Measurements from ENCODE around the gene APOC3.
A peak's percentile ranks its signal among the peaks of the same experiment; 100 is the strongest.

The APOC3 gene

GRCh38 chr11:116791002-116791812, 38.5 kb upstream of the APOC3 start:
- Histone ChIP-seq H3K4me1 (ENCODE audit: control insufficient read depth in 2 of 2, insufficient read depth in 2 of 2, low read length in 2 of 2) (peaks cover 11 to 15% of the 10 kb centered on the region in 2 donors), H3K9me3 (ENCODE audit: control insufficient read depth in 2 of 2, low read length in 2 of 2) (no peaks in the 10 kb centered on the region), H3K36me3 (ENCODE audit: control insufficient read depth in 2 of 2, insufficient read depth in 2 of 2, low read length in 2 of 2) (peaks cover 0 to 3% of the 10 kb centered on the region in 2 donors), H3K9ac (ENCODE audit: low read depth in 1 of 2, low read length in 2 of 2) (no peak overlapping the region), H3K4me3 (ENCODE audit: low read length in 2 of 2) (peak overlapping the region in 1 of 2 donors; percentile 15), H3K27ac (ENCODE audit: low read depth in 2 of 2, low read length in 2 of 2) (no peak overlapping the region), H3K27me3 (ENCODE audit: control insufficient read depth in 2 of 2, insufficient read depth in 2 of 2, low read length in 2 of 2) (peaks cover 0 to 3% of the 10 kb centered on the region in 2 donors)

DNA sequence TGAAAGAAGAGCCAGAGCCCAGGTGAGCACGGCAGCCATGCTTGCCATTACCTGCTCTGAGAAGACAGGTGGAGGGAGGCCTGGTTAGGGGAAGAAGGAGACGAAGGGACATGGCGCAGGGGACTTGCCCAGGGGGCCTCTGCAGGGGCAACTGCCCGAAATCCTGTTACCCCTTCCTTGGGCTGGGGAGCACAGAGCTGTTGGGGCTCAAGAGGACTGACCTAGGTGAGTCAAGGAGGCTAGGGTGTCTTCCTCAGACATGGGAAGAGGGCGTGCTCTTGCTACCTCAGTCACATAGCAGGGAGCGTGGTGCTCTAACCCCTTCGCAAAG, 37.9 kb upstream of the APOC3 start, which contains the start of gene APOA5:
Gene APOA5 (minus strand): TSS at position 67 of the 331 bp plus-strand sequence. CDS start 19 bp downstream, at position 48.
- Histone ChIP-seq H3K4me1 (ENCODE audit: control insufficient read depth in 2 of 2, insufficient read depth in 2 of 2, low read length in 2 of 2) (peaks cover 10 to 13% of the 10 kb centered on the region in 2 donors), H3K9me3 (ENCODE audit: control insufficient read depth in 2 of 2, low read length in 2 of 2) (no peaks in the 10 kb centered on the region), H3K36me3 (ENCODE audit: control insufficient read depth in 2 of 2, insufficient read depth in 2 of 2, low read length in 2 of 2) (no peaks in the 10 kb centered on the region), H3K27me3 (ENCODE audit: control insufficient read depth in 2 of 2, insufficient read depth in 2 of 2, low read length in 2 of 2) (peaks cover 0 to 3% of the 10 kb centered on the region in 2 donors), H3K4me3 (ENCODE audit: low read length in 2 of 2) (peak within 1 kb of the TSS in 1 of 2 donors; percentile 15), H3K27ac (ENCODE audit: low read depth in 2 of 2, low read length in 2 of 2) (no peak within 1 kb of the TSS), H3K9ac (ENCODE audit: low read depth in 1 of 2, low read length in 2 of 2) (no peak within 1 kb of the TSS)

- Histone ChIP-seq H3K4me1 (ENCODE audit: control insufficient read depth in 2 of 2, insufficient read depth in 2 of 2, low read length in 2 of 2) (peaks cover 4 to 9% of the 10 kb centered on the region in 2 donors), H3K27ac (ENCODE audit: low read depth in 2 of 2, low read length in 2 of 2) (no peak overlapping the region), H3K4me3 (ENCODE audit: low read length in 2 of 2) (no peak overlapping the region), H3K9ac (ENCODE audit: low read depth in 1 of 2, low read length in 2 of 2) (no peak overlapping the region), H3K36me3 (ENCODE audit: control insufficient read depth in 2 of 2, insufficient read depth in 2 of 2, low read length in 2 of 2) (no peaks in the 10 kb centered on the region), H3K27me3 (ENCODE audit: control insufficient read depth in 2 of 2, insufficient read depth in 2 of 2, low read length in 2 of 2) (peaks cover 0 to 3% of the 10 kb centered on the region in 2 donors), H3K9me3 (ENCODE audit: control insufficient read depth in 2 of 2, low read length in 2 of 2) (no peaks in the 10 kb centered on the region)
Observed at GRCh38 chr11:116792144-116792868, 37.4 kb upstream of the APOC3 start.

- Histone ChIP-seq H3K9me3 (ENCODE audit: control insufficient read depth in 2 of 2, low read length in 2 of 2) (no peaks in the 10 kb centered on the region), H3K4me1 (ENCODE audit: control insufficient read depth in 2 of 2, insufficient read depth in 2 of 2, low read length in 2 of 2) (peaks cover 3 to 9% of the 10 kb centered on the region in 2 donors), H3K36me3 (ENCODE audit: control insufficient read depth in 2 of 2, insufficient read depth in 2 of 2, low read length in 2 of 2) (no peaks in the 10 kb centered on the region), H3K27ac (ENCODE audit: low read depth in 2 of 2, low read length in 2 of 2) (no peak overlapping the region), H3K27me3 (ENCODE audit: control insufficient read depth in 2 of 2, insufficient read depth in 2 of 2, low read length in 2 of 2) (peaks cover 0 to 3% of the 10 kb centered on the region in 2 donors), H3K9ac (ENCODE audit: low read depth in 1 of 2, low read length in 2 of 2) (no peak overlapping the region), H3K4me3 (ENCODE audit: low read length in 2 of 2) (no peak overlapping the region)
Observed at GRCh38 chr11:116792869-116793771, 36.6 kb upstream of the APOC3 start.

- Histone ChIP-seq H3K4me1 (ENCODE audit: control insufficient read depth in 2 of 2, insufficient read depth in 2 of 2, low read length in 2 of 2) (peaks cover 0 to 3% of the 10 kb centered on the region in 2 donors), H3K9ac (ENCODE audit: low read depth in 1 of 2, low read length in 2 of 2) (no peak overlapping the region), H3K4me3 (ENCODE audit: low read length in 2 of 2) (no peak overlapping the region)
Observed at GRCh38 chr11:116793772-116794097, 36.0 kb upstream of the APOC3 start.

GRCh38 chr11:116794851-116795250, 34.9 kb upstream of the APOC3 start:
- peaks cover 0 to 3% of the 10 kb centered on the region in 2 donors for H3K4me1 ChIP-seq (ENCODE audit: control insufficient read depth in 2 of 2, insufficient read depth in 2 of 2, low read length in 2 of 2)
- H3K27ac ChIP-seq (ENCODE audit: low read depth in 2 of 2, low read length in 2 of 2): no peak overlapping the region
- no peak overlapping the region for H3K9ac ChIP-seq (ENCODE audit: low read depth in 1 of 2, low read length in 2 of 2)
- H3K4me3 ChIP-seq (ENCODE audit: low read length in 2 of 2): no peak overlapping the region
- H3K27me3 ChIP-seq (ENCODE audit: control insufficient read depth in 2 of 2, insufficient read depth in 2 of 2, low read length in 2 of 2): no peaks in the 10 kb centered on the region
- no peaks in the 10 kb centered on the region for H3K9me3 ChIP-seq (ENCODE audit: control insufficient read depth in 2 of 2, low read length in 2 of 2)
- no peaks in the 10 kb centered on the region for H3K36me3 ChIP-seq (ENCODE audit: control insufficient read depth in 2 of 2, insufficient read depth in 2 of 2, low read length in 2 of 2)

More at GRCh38 chr11:116793772-116794097, 36.0 kb upstream of the APOC3 start:
- Histone ChIP-seq H3K36me3 (ENCODE audit: control insufficient read depth in 2 of 2, insufficient read depth in 2 of 2, low read length in 2 of 2) (no peaks in the 10 kb centered on the region), H3K27ac (ENCODE audit: low read depth in 2 of 2, low read length in 2 of 2) (no peak overlapping the region), H3K27me3 (ENCODE audit: control insufficient read depth in 2 of 2, insufficient read depth in 2 of 2, low read length in 2 of 2) (peaks cover 0 to 3% of the 10 kb centered on the region in 2 donors), H3K9me3 (ENCODE audit: control insufficient read depth in 2 of 2, low read length in 2 of 2) (no peaks in the 10 kb centered on the region)

DNA sequence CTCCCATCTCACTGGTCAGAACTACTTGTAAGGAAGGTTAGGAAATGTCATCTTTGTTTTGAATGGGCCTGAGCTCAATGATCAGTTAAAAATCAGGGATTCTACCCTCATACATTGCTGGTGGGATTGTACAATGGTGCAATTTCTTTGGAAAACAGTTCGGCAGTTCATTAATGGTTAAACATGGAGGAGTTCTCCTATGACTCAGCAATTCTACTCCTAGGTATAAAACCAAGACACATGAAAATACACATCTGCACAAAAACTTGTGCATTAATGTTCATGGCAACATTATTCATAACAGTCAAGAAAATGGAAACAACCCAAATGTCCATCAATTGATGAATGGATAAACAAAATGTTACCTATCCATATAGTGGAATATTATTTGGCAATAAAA, 33.2 kb upstream of the APOC3 start:
- H3K27ac ChIP-seq (ENCODE audit: low read depth in 2 of 2, low read length in 2 of 2): no peak overlapping the region
- H3K9me3 ChIP-seq (ENCODE audit: control insufficient read depth in 2 of 2, low read length in 2 of 2): no peaks in the 10 kb centered on the region
- no peaks in the 10 kb centered on the region for H3K27me3 ChIP-seq (ENCODE audit: control insufficient read depth in 2 of 2, insufficient read depth in 2 of 2, low read length in 2 of 2)
- no peak overlapping the region for H3K4me3 ChIP-seq (ENCODE audit: low read length in 2 of 2)
- no peaks in the 10 kb centered on the region for H3K36me3 ChIP-seq (ENCODE audit: control insufficient read depth in 2 of 2, insufficient read depth in 2 of 2, low read length in 2 of 2)
- H3K4me1 ChIP-seq (ENCODE audit: control insufficient read depth in 2 of 2, insufficient read depth in 2 of 2, low read length in 2 of 2): no peaks in the 10 kb centered on the region
- no peak overlapping the region for H3K9ac ChIP-seq (ENCODE audit: low read depth in 1 of 2, low read length in 2 of 2)

GRCh38 chr11:116797816-116798215, 31.9 kb upstream of the APOC3 start:
- Histone ChIP-seq H3K27me3 (ENCODE audit: control insufficient read depth in 2 of 2, insufficient read depth in 2 of 2, low read length in 2 of 2) (no peaks in the 10 kb centered on the region), H3K4me3 (ENCODE audit: low read length in 2 of 2) (no peak overlapping the region), H3K9ac (ENCODE audit: low read depth in 1 of 2, low read length in 2 of 2) (no peak overlapping the region), H3K9me3 (ENCODE audit: control insufficient read depth in 2 of 2, low read length in 2 of 2) (no peaks in the 10 kb centered on the region), H3K4me1 (ENCODE audit: control insufficient read depth in 2 of 2, insufficient read depth in 2 of 2, low read length in 2 of 2) (no peaks in the 10 kb centered on the region), H3K27ac (ENCODE audit: low read depth in 2 of 2, low read length in 2 of 2) (no peak overlapping the region), H3K36me3 (ENCODE audit: control insufficient read depth in 2 of 2, insufficient read depth in 2 of 2, low read length in 2 of 2) (no peaks in the 10 kb centered on the region)

GRCh38 chr11:116798368-116798767, 31.3 kb upstream of the APOC3 start:
- Histone ChIP-seq H3K9me3 (ENCODE audit: control insufficient read depth in 2 of 2, low read length in 2 of 2) (no peaks in the 10 kb centered on the region), H3K9ac (ENCODE audit: low read depth in 1 of 2, low read length in 2 of 2) (no peak overlapping the region), H3K27ac (ENCODE audit: low read depth in 2 of 2, low read length in 2 of 2) (no peak overlapping the region), H3K27me3 (ENCODE audit: control insufficient read depth in 2 of 2, insufficient read depth in 2 of 2, low read length in 2 of 2) (no peaks in the 10 kb centered on the region), H3K36me3 (ENCODE audit: control insufficient read depth in 2 of 2, insufficient read depth in 2 of 2, low read length in 2 of 2) (no peaks in the 10 kb centered on the region), H3K4me3 (ENCODE audit: low read length in 2 of 2) (no peak overlapping the region), H3K4me1 (ENCODE audit: control insufficient read depth in 2 of 2, insufficient read depth in 2 of 2, low read length in 2 of 2) (no peaks in the 10 kb centered on the region)

All from mucosa of rectum (tissue), 2 donors.